Skeletal muscle tissue (tissue), 4 donors: Measurements from ENCODE around the gene FAM241A. TPM values are rescaled to one million over a fixed set of nuclear protein-coding genes. Genes with fewer than 3 reads are reported as not detected.
"Not testable (repeated sequence)": the region's sequence is repeated elsewhere in the genome, so short reads cannot be mapped to it uniquely, and the experiment has no call there.

Experiments
- H3K27ac ChIP-seq: one replicate; pipeline ENCODE4 v1.7.0; 2013; ENCODE audit warnings: mild to moderate bottlenecking, low read depth, low read length, inconsistent platforms
- H3K27me3 ChIP-seq, 3 donors: one replicate each; pipeline ENCODE4 v1.7.0; 2013; ENCODE audit warnings: low read length in 3 of 3; ENCODE audit not compliant: control insufficient read depth in 3 of 3, insufficient read depth in 3 of 3
- H3K36me3 ChIP-seq, 3 donors: one replicate each; pipeline ENCODE4 v1.7.0; 2013; ENCODE audit warnings: low read length in 3 of 3; ENCODE audit not compliant: control insufficient read depth in 3 of 3, insufficient read depth in 3 of 3
- H3K4me1 ChIP-seq, 3 donors: one replicate each; pipeline ENCODE4 v1.7.0; 2013; ENCODE audit warnings: low read length in 3 of 3, mild to moderate bottlenecking in 3 of 3; ENCODE audit not compliant: control insufficient read depth in 3 of 3, insufficient read depth in 3 of 3
- H3K4me3 ChIP-seq, 3 donors: one replicate each; pipeline ENCODE4 v1.7.0; 2013; ENCODE audit warnings: low read length in 3 of 3
- H3K9ac ChIP-seq, 3 donors: one replicate each; pipeline ENCODE4 v1.7.0; 2013; ENCODE audit warnings: low read length in 3 of 3, mild to moderate bottlenecking in 3 of 3, moderate library complexity in 2 of 3, low read depth in 1 of 3
- H3K9me3 ChIP-seq, 3 donors: one replicate each; pipeline ENCODE4 v1.7.0; 2013; ENCODE audit warnings: low read length in 3 of 3; ENCODE audit not compliant: control insufficient read depth in 3 of 3
- total RNA-seq: library from RNA; depleted of rRNA; stranded (reverse); fragments of >200 nt; gene quantifications from one replicate; pipeline ENCODE4 v1.2.3, GENCODE V29; 2014
- donor health status: Osteomylitis.

FAM241A gene
- 2.1 TPM for total RNA-seq

- H3K9ac ChIP-seq = peak within 1 kb of the TSS; percentile 59 to 85 (median 73)
- no peaks in the 10 kb centered on the region for H3K36me3 ChIP-seq
- peak within 1 kb of the TSS; percentile 75 to 91 (median 88) for H3K4me3 ChIP-seq
- H3K27me3 ChIP-seq = no peaks in the 10 kb centered on the region
- H3K4me1 ChIP-seq = peaks cover 3 to 4% (median 4%) of the 10 kb centered on the region in 3 donors
- no peaks in the 10 kb centered on the region for H3K9me3 ChIP-seq
- peak within 1 kb of the TSS; percentile 76 for H3K27ac ChIP-seq
These were observed at the start of gene FAM241A for GRCh38 chr4:112145326-112145789. Gene FAM241A (plus strand): TSS chr4:112145454. CDS start chr4:112145581, 127 bp downstream.

GRCh38 chr4:112098841-112099530, 46.3 kb upstream of the FAM241A start:
- no peak overlapping the region for H3K4me3 ChIP-seq

GRCh38 chr4:112099701-112100297, 45.5 kb upstream of the FAM241A start:
- no peak overlapping the region for H3K9ac ChIP-seq
- H3K9me3 ChIP-seq = no peaks in the 10 kb centered on the region
- no peaks in the 10 kb centered on the region for H3K27me3 ChIP-seq
- H3K4me1 ChIP-seq = peaks cover 0 to 4% (median 0%) of the 10 kb centered on the region in 3 donors
- H3K36me3 ChIP-seq = no peaks in the 10 kb centered on the region
- H3K4me3 ChIP-seq = no peak overlapping the region
- H3K27ac ChIP-seq = no peak overlapping the region

More at GRCh38 chr4:112098841-112099530, 46.3 kb upstream of the FAM241A start:
- Histone ChIP-seq H3K9me3 (no peaks in the 10 kb centered on the region), H3K36me3 (no peaks in the 10 kb centered on the region), H3K4me1 (peaks cover 0 to 4% (median 0%) of the 10 kb centered on the region in 3 donors), H3K27me3 (no peaks in the 10 kb centered on the region), H3K9ac (no peak overlapping the region), H3K27ac (no peak overlapping the region)

- H3K4me1 ChIP-seq = peaks cover 0 to 4% (median 0%) of the 10 kb centered on the region in 3 donors
- H3K27ac ChIP-seq = no peak overlapping the region
- H3K27me3 ChIP-seq = no peaks in the 10 kb centered on the region
- H3K36me3 ChIP-seq = no peaks in the 10 kb centered on the region
- no peak overlapping the region for H3K9ac ChIP-seq
- H3K4me3 ChIP-seq = no peak overlapping the region
- no peaks in the 10 kb centered on the region for H3K9me3 ChIP-seq
These were observed 42.3 kb upstream of the FAM241A start for GRCh38 chr4:112102875-112103370.

GRCh38 chr4:112105201-112105969, 39.9 kb upstream of the FAM241A start:
- no peaks in the 10 kb centered on the region for H3K27me3 ChIP-seq

GRCh38 chr4:112109360-112110058, 35.7 kb upstream of the FAM241A start:
- H3K36me3 ChIP-seq = no peaks in the 10 kb centered on the region
- no peaks in the 10 kb centered on the region for H3K4me1 ChIP-seq
- H3K9me3 ChIP-seq = no peaks in the 10 kb centered on the region
- no peaks in the 10 kb centered on the region for H3K27me3 ChIP-seq
- no peak overlapping the region for H3K27ac ChIP-seq
- no peak overlapping the region for H3K4me3 ChIP-seq
- H3K9ac ChIP-seq = no peak overlapping the region

More at GRCh38 chr4:112105201-112105969, 39.9 kb upstream of the FAM241A start:
- Histone ChIP-seq H3K36me3 (no peaks in the 10 kb centered on the region), H3K27ac (no peak overlapping the region), H3K9me3 (no peaks in the 10 kb centered on the region), H3K4me1 (no peaks in the 10 kb centered on the region), H3K9ac (no peak overlapping the region), H3K4me3 (no peak overlapping the region)

- Histone ChIP-seq H3K4me1 (no peaks in the 10 kb centered on the region), H3K27ac (no peak overlapping the region), H3K36me3 (no peaks in the 10 kb centered on the region), H3K9ac (no peak overlapping the region), H3K9me3 (no peaks in the 10 kb centered on the region), H3K4me3 (no peak overlapping the region), H3K27me3 (no peaks in the 10 kb centered on the region)
These were observed 35.2 kb upstream of the FAM241A start for GRCh38 chr4:112110059-112110425.

GRCh38 chr4:112111306-112111705, 33.9 kb upstream of the FAM241A start:
- Histone ChIP-seq H3K4me1 (no peaks in the 10 kb centered on the region), H3K9ac (no peak overlapping the region), H3K9me3 (no peaks in the 10 kb centered on the region), H3K27me3 (no peaks in the 10 kb centered on the region), H3K4me3 (no peak overlapping the region), H3K36me3 (no peaks in the 10 kb centered on the region), H3K27ac (no peak overlapping the region)

GRCh38 chr4:112112095-112112494, 33.2 kb upstream of the FAM241A start:
- H3K9me3 ChIP-seq, H3K4me1 ChIP-seq, H3K27ac ChIP-seq, H3K9ac ChIP-seq, H3K27me3 ChIP-seq, H3K36me3 ChIP-seq, H3K4me3 ChIP-seq: not testable (repeated sequence)
